Measurements from ENCODE around the gene RANBP3.

Gene RANBP3

DNA sequence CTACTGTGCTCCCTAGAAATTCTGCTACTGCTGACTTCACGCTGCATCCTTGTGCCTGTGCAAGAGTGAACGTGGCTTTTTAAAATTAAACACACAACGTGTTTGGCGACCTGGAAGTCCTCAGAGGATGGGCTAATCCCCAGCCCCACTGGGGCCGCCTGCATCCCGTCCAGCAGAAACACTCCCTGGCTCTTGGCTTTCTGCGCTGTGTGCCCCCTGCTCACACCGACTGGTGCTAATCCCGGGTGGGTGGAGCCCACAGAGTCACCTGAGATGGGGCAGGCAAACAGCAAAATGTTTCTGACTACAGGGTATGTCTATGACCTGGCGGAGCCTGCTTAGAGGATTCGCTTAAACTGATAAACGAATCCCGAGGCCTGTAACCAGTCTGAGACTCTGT is 48.8 kb downstream of the RANBP3 start:
- Histone ChIP-seq H3K27ac (ENCODE audit: low read depth in 2 of 2, low read length in 2 of 2) (no peak overlapping the region), H3K9ac (ENCODE audit: low read depth in 1 of 2, low read length in 2 of 2) (no peak overlapping the region), H3K36me3 (ENCODE audit: control insufficient read depth in 2 of 2, insufficient read depth in 2 of 2, low read length in 2 of 2) (peaks cover 69 to 76% of the 10 kb centered on the region in 2 donors), H3K4me3 (ENCODE audit: low read length in 2 of 2) (no peak overlapping the region), H3K27me3 (ENCODE audit: control insufficient read depth in 2 of 2, insufficient read depth in 2 of 2, low read length in 2 of 2) (no peaks in the 10 kb centered on the region), H3K9me3 (ENCODE audit: control insufficient read depth in 2 of 2, low read length in 2 of 2) (no peaks in the 10 kb centered on the region), H3K4me1 (ENCODE audit: control insufficient read depth in 2 of 2, insufficient read depth in 2 of 2, low read length in 2 of 2) (peaks cover 13 to 21% of the 10 kb centered on the region in 2 donors)

DNA sequence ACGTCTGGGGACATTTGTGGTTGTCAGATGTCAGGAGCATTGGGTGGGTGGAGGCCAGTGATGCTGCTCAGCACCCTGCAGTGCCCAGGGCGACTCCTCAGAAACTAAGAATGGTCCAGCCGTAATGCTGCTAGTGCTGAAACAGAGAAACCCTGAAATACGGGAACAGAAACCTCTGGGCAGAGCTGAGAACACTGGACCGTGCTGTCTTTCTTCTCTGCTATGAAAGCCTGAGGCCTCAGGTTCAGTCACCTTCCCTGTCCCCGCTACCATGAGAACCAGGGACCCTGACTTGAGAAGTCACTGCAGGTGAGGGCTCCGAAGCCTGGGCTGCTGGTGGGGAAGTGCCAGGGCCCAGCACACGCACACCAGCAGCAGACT is 50.5 kb downstream of the RANBP3 start:
- Histone ChIP-seq H3K4me3 (ENCODE audit: low read length in 2 of 2) (no peak overlapping the region), H3K9me3 (ENCODE audit: control insufficient read depth in 2 of 2, low read length in 2 of 2) (no peaks in the 10 kb centered on the region), H3K9ac (ENCODE audit: low read depth in 1 of 2, low read length in 2 of 2) (no peak overlapping the region), H3K4me1 (ENCODE audit: control insufficient read depth in 2 of 2, insufficient read depth in 2 of 2, low read length in 2 of 2) (peaks cover 13 to 21% of the 10 kb centered on the region in 2 donors), H3K36me3 (ENCODE audit: control insufficient read depth in 2 of 2, insufficient read depth in 2 of 2, low read length in 2 of 2) (peaks cover 75 to 86% of the 10 kb centered on the region in 2 donors), H3K27me3 (ENCODE audit: control insufficient read depth in 2 of 2, insufficient read depth in 2 of 2, low read length in 2 of 2) (no peaks in the 10 kb centered on the region), H3K27ac (ENCODE audit: low read depth in 2 of 2, low read length in 2 of 2) (peak overlapping the region; percentile 16 to 62)

DNA sequence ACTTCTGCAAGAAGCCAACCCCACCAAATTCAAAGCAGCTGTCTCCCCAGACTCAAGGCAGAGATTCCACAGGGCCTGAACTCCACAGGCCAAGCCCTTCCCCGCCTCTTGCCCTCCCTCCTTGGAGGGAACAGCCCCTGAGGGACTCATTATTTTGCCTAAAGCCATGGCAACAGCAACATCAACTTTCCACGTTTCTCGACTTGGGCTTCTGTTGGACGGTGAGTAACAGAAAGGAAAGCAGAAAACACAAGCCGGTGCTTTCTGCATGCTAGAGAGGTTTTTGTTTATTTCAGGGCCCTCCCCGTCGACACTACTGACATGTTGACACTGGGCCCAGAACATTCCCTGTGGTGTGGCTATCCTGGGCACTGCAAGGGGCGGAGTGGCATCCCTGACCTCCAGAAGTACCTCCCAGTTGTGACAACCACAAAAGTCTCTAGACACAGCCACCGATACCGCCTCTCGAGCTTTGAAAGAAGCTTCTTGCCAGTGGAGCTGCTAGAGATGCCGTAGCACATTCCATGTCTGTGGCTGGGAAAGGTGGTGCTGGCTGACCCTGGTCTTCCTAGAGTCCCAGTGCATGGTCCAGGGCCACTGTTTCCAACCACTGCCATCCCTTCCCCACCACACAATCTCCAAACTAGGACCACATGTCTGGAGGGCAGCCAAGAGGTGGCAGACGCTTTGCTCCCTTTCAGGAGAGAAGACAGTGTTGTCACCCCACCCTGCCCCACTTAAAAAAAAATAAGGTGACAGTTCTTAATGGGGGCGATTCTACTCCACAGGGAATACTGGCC is 51.1 kb downstream of the RANBP3 start:
- Histone ChIP-seq H3K36me3 (ENCODE audit: control insufficient read depth in 2 of 2, insufficient read depth in 2 of 2, low read length in 2 of 2) (peaks cover 81 to 86% of the 10 kb centered on the region in 2 donors), H3K9ac (ENCODE audit: low read depth in 1 of 2, low read length in 2 of 2) (no peak overlapping the region), H3K4me1 (ENCODE audit: control insufficient read depth in 2 of 2, insufficient read depth in 2 of 2, low read length in 2 of 2) (peaks cover 13 to 21% of the 10 kb centered on the region in 2 donors), H3K27ac (ENCODE audit: low read depth in 2 of 2, low read length in 2 of 2) (peak overlapping the region; percentile 16 to 63), H3K4me3 (ENCODE audit: low read length in 2 of 2) (no peak overlapping the region), H3K27me3 (ENCODE audit: control insufficient read depth in 2 of 2, insufficient read depth in 2 of 2, low read length in 2 of 2) (no peaks in the 10 kb centered on the region), H3K9me3 (ENCODE audit: control insufficient read depth in 2 of 2, low read length in 2 of 2) (no peaks in the 10 kb centered on the region)

DNA sequence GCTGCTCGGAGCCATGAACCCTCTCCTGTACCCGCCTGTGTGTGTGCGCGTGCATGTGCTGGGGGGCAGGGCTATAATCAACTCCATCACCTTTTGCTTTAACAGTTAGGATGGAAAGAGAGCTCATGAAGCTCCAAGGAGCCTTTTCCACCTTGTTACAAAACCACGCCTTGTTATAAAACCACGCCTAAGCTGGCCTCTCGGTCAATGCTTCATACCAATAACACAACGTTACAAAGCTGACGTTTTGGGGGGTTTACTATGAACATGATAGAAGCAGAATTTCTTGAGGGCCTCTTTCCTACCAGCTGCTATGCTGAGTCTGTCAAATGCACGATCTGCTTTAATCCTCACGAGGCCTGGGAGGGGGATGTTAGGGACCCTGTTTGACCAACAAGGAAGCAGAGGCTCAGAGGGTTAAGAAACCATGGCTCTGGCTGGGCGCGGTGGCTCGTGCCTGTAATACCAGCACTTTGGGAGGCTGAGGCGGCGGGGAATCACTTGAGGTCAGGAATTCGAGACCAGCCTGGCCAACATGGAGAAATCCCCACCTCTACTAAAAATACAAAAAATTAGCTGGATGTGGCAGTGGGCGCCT is 52.0 kb downstream of the RANBP3 start:
- Histone ChIP-seq H3K9ac (ENCODE audit: low read depth in 1 of 2, low read length in 2 of 2) (no peak overlapping the region), H3K27ac (ENCODE audit: low read depth in 2 of 2, low read length in 2 of 2) (peak overlapping the region; percentile 41 to 63), H3K36me3 (ENCODE audit: control insufficient read depth in 2 of 2, insufficient read depth in 2 of 2, low read length in 2 of 2) (peaks cover 85 to 92% of the 10 kb centered on the region in 2 donors), H3K27me3 (ENCODE audit: control insufficient read depth in 2 of 2, insufficient read depth in 2 of 2, low read length in 2 of 2) (no peaks in the 10 kb centered on the region), H3K4me3 (ENCODE audit: low read length in 2 of 2) (no peak overlapping the region), H3K9me3 (ENCODE audit: control insufficient read depth in 2 of 2, low read length in 2 of 2) (no peaks in the 10 kb centered on the region), H3K4me1 (ENCODE audit: control insufficient read depth in 2 of 2, insufficient read depth in 2 of 2, low read length in 2 of 2) (peaks cover 13 to 21% of the 10 kb centered on the region in 2 donors)

DNA sequence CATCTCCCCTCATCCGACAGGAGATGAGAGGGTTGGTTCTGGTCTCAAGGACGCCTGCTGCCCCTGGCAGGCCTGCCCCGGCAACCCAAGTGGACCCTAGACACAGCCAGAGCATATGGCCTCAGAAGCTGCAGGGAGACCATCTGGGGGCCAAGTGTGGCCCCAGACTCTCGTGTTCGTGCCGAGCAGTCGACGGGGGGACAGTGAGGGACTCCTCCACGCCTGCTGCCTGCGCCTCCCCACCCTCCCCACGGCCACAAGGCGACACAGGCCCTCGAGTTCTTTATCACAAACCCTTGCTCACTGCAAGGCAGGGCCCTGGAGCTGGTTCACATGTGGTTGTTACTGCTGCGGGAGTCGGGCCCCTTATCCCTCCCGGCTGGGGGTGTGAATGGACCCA is 54.6 kb downstream of the RANBP3 start:
- Histone ChIP-seq H3K9ac (ENCODE audit: low read depth in 1 of 2, low read length in 2 of 2) (no peak overlapping the region), H3K9me3 (ENCODE audit: control insufficient read depth in 2 of 2, low read length in 2 of 2) (no peaks in the 10 kb centered on the region), H3K27me3 (ENCODE audit: control insufficient read depth in 2 of 2, insufficient read depth in 2 of 2, low read length in 2 of 2) (no peaks in the 10 kb centered on the region), H3K4me3 (ENCODE audit: low read length in 2 of 2) (no peak overlapping the region), H3K4me1 (ENCODE audit: control insufficient read depth in 2 of 2, insufficient read depth in 2 of 2, low read length in 2 of 2) (peaks cover 13 to 18% of the 10 kb centered on the region in 2 donors), H3K36me3 (ENCODE audit: control insufficient read depth in 2 of 2, insufficient read depth in 2 of 2, low read length in 2 of 2) (peaks cover 72 to 90% of the 10 kb centered on the region in 2 donors), H3K27ac (ENCODE audit: low read depth in 2 of 2, low read length in 2 of 2) (no peak overlapping the region)

DNA sequence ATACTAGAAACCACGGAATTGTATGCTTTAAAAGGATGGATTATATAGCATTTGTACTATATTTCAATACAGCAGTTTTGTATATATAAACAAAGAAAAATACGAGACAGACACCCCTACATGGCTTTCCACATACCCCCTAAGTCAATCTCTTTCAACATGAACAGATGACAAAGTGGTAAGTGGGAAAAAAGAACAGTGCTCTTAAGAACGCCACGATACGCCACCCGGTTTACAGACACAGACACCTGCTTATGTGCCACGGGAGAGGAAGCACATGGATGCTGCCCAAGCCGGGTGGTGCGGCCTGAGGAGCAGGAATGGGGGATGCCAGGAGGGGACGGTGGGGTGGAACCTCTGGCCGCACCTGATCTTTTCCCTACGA is 55.8 kb downstream of the RANBP3 start:
- Histone ChIP-seq H3K27me3 (ENCODE audit: control insufficient read depth in 2 of 2, insufficient read depth in 2 of 2, low read length in 2 of 2) (no peaks in the 10 kb centered on the region), H3K4me1 (ENCODE audit: control insufficient read depth in 2 of 2, insufficient read depth in 2 of 2, low read length in 2 of 2) (peaks cover 13 to 18% of the 10 kb centered on the region in 2 donors), H3K27ac (ENCODE audit: low read depth in 2 of 2, low read length in 2 of 2) (no peak overlapping the region), H3K36me3 (ENCODE audit: control insufficient read depth in 2 of 2, insufficient read depth in 2 of 2, low read length in 2 of 2) (peaks cover 70 to 87% of the 10 kb centered on the region in 2 donors), H3K4me3 (ENCODE audit: low read length in 2 of 2) (no peak overlapping the region), H3K9ac (ENCODE audit: low read depth in 1 of 2, low read length in 2 of 2) (no peak overlapping the region), H3K9me3 (ENCODE audit: control insufficient read depth in 2 of 2, low read length in 2 of 2) (no peaks in the 10 kb centered on the region)

DNA sequence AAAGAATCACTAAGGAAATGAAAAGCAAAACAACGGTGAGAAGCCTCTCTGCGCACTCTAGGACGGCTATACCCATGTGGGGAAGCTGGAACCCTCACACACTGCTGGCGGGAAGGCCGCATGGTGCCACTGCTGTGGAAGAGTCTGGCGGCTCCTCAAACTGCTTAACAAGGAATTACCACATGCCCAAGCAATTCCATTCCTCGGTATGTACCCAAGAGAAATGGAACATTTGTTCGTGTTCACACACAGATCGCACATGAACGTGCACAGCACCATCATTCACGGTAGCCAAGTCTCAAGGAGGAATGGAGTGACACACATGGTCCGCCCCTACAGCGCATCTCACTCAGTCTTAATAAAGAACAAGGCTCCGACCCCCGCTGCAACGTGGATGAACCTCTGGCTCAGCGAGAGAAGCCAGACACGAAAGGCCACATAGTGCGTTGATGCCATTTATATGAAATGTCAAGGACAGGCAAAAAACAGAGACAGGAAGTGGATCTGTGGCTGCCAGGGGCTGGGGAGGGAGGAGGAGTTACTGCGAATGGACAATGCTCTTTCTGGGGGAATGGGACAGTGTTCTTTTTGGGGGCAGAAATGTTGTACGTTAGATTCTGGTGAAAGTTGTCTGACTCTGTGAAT is 56.3 kb downstream of the RANBP3 start:
- H3K9ac ChIP-seq (ENCODE audit: low read depth in 1 of 2, low read length in 2 of 2), result no peak overlapping the region
- H3K4me1 ChIP-seq (ENCODE audit: control insufficient read depth in 2 of 2, insufficient read depth in 2 of 2, low read length in 2 of 2), result peaks cover 13% of the 10 kb centered on the region in 2 donors
- peaks cover 70 to 87% of the 10 kb centered on the region in 2 donors for H3K36me3 ChIP-seq (ENCODE audit: control insufficient read depth in 2 of 2, insufficient read depth in 2 of 2, low read length in 2 of 2)

DNA sequence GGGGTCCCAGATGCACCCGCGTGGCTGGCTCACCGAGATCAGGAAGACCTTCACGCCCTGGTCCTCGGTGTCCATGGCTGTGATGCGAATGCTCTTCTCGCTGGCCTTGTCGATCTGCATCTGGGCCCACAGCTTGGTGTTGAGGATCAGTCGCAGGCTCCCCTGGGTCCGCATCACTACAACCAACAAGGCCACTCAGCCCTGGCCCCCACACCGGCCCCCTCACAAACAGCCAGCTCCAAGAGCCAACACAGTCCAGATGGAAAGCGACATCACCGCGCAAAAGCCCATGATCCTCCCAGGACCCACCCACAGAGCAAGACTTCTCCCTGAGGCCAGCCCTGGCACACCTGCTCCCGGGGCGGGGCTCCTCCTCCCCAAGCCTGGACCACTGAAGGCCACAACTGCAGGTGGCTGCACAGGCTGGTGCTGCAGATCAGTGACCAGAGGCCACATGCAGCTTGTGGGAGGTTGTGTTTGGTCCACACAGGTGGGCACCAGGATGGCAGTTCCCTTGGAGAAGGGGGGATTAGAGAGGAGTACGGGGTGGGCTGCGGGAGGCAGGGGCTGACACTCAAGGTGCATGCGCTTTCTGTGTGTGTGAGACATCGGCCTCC is 59.4 kb downstream of the RANBP3 start:
- H3K4me3 ChIP-seq (ENCODE audit: low read length in 2 of 2), result no peak overlapping the region
- no peak overlapping the region for H3K27ac ChIP-seq (ENCODE audit: low read depth in 2 of 2, low read length in 2 of 2)
- H3K4me1 ChIP-seq (ENCODE audit: control insufficient read depth in 2 of 2, insufficient read depth in 2 of 2, low read length in 2 of 2), result peaks cover 18% of the 10 kb centered on the region in 2 donors
- H3K9me3 ChIP-seq (ENCODE audit: control insufficient read depth in 2 of 2, low read length in 2 of 2), result no peaks in the 10 kb centered on the region
- H3K36me3 ChIP-seq (ENCODE audit: control insufficient read depth in 2 of 2, insufficient read depth in 2 of 2, low read length in 2 of 2), result peaks cover 54 to 61% of the 10 kb centered on the region in 2 donors
- H3K9ac ChIP-seq (ENCODE audit: low read depth in 1 of 2, low read length in 2 of 2), result no peak overlapping the region
- no peaks in the 10 kb centered on the region for H3K27me3 ChIP-seq (ENCODE audit: control insufficient read depth in 2 of 2, insufficient read depth in 2 of 2, low read length in 2 of 2)

More for the DNA sequence above, 56.3 kb downstream of the RANBP3 start:
- no peak overlapping the region for H3K27ac ChIP-seq (ENCODE audit: low read depth in 2 of 2, low read length in 2 of 2)
- no peaks in the 10 kb centered on the region for H3K27me3 ChIP-seq (ENCODE audit: control insufficient read depth in 2 of 2, insufficient read depth in 2 of 2, low read length in 2 of 2)
- no peak overlapping the region for H3K4me3 ChIP-seq (ENCODE audit: low read length in 2 of 2)
- H3K9me3 ChIP-seq (ENCODE audit: control insufficient read depth in 2 of 2, low read length in 2 of 2), result no peaks in the 10 kb centered on the region

DNA sequence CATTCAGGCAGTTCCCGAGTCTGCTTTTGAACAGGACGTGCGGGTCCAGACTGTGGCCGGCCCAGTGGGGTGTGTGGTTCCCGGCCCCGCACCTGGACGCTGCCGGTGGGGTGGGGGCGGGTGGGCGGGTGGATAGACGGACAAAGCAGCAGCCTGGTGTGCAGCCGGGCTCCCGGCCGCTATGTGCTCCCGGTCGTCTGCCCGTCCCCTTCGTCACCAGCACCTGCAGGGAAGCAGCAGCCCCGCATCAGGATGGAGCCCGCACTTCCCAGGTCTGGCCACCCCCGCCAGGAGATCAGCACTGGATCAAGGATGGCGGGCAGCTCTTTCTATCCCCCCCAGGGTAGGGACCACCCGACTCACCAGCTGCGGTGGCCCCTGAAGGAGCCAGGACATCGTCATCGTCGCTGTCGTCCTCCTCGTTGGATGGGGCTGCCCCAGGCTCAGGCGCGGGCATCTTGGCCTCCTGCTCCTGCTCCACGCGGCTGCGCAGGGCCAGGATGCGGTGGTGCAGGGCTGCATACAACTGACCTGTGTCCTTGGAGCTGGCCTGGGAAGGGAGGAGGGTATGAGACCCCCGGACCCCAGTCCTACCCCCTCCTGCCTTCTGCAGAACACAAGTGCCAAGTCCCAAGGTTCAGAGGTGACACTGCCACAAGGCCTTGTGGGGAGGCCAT is 60.4 kb downstream of the RANBP3 start:
- H3K9me3 ChIP-seq (ENCODE audit: control insufficient read depth in 2 of 2, low read length in 2 of 2), result no peaks in the 10 kb centered on the region
- no peak overlapping the region for H3K27ac ChIP-seq (ENCODE audit: low read depth in 2 of 2, low read length in 2 of 2)
- no peaks in the 10 kb centered on the region for H3K27me3 ChIP-seq (ENCODE audit: control insufficient read depth in 2 of 2, insufficient read depth in 2 of 2, low read length in 2 of 2)
- H3K36me3 ChIP-seq (ENCODE audit: control insufficient read depth in 2 of 2, insufficient read depth in 2 of 2, low read length in 2 of 2), result peaks cover 46 to 52% of the 10 kb centered on the region in 2 donors
- no peak overlapping the region for H3K9ac ChIP-seq (ENCODE audit: low read depth in 1 of 2, low read length in 2 of 2)
- peaks cover 18% of the 10 kb centered on the region in 2 donors for H3K4me1 ChIP-seq (ENCODE audit: control insufficient read depth in 2 of 2, insufficient read depth in 2 of 2, low read length in 2 of 2)
- H3K4me3 ChIP-seq (ENCODE audit: low read length in 2 of 2), result no peak overlapping the region
